H1 (cell line): ENCODE data around the gene TBCD. TPM values are rescaled to one million over a fixed set of nuclear protein-coding genes. Genes with fewer than 3 reads are reported as not detected.

Source experiments
- CTCF ChIA-PET: fragments of 300-600 bp; sonication (Branson Sonifier 250); formaldehyde crosslinking; loops from one replicate; lab custom pipeline; 2021; ENCODE audit not compliant: partially characterized antibody; lab: Charles Lee
- POLR2A ChIA-PET: fragments of 300-600 bp; sonication (Branson Sonifier 250); formaldehyde crosslinking; loops from one replicate; lab custom pipeline; 2021; ENCODE audit warnings: inconsistent platforms; ENCODE audit not compliant: partially characterized antibody; lab: Charles Lee
- DNase-seq, 2 experiments: peaks; one replicate each; pipeline versions ENCODE4 v3.0.0 to v3.0.0-alpha.2; 2010 to 2022; ENCODE audit warnings: low spot score in 2 of 2, low read depth in 1 of 2, mixed read lengths in 1 of 2
- FAIRE-seq: peaks from 2 replicates; lab custom pipeline; 2011; peaks lifted over from hg19 to GRCh38; lab: Jason Lieb, UNC
- H2AFZ ChIP-seq: 2 replicates; pipeline ENCODE4 v1.8.1; 2012; ENCODE audit warnings: low read length, inconsistent platforms
- H2AK5ac ChIP-seq: 2 replicates; pipeline ENCODE4 v1.6.1; 2013; ENCODE audit warnings: low read depth, low read length
- H2BK120ac ChIP-seq: replicated peaks from 2 replicates; pipeline ENCODE3; 2013; ENCODE audit warnings: low read depth, low read length, inconsistent platforms
- H2BK12ac ChIP-seq: 2 replicates; pipeline ENCODE4 v1.6.1; 2013; ENCODE audit warnings: low read depth, low read length
- H2BK15ac ChIP-seq: 2 replicates; pipeline ENCODE4 v1.6.1; 2013; ENCODE audit warnings: low read length
- H2BK20ac ChIP-seq: 2 replicates; pipeline ENCODE4 v1.6.1; 2013; ENCODE audit warnings: low read length
- H2BK5ac ChIP-seq: 2 replicates; pipeline ENCODE4 v1.6.1; 2013; ENCODE audit warnings: low read depth, low read length
- H3K14ac ChIP-seq: 2 replicates; pipeline ENCODE4 v1.6.1; 2013; ENCODE audit warnings: inconsistent platforms; ENCODE audit not compliant: insufficient read length
- H3K18ac ChIP-seq: 2 replicates; pipeline ENCODE4 v1.6.1; 2013; ENCODE audit warnings: low read length; ENCODE audit errors: extremely low read depth
- H3K23ac ChIP-seq: 2 replicates; pipeline ENCODE4 v1.6.1; 2013; ENCODE audit warnings: inconsistent platforms; ENCODE audit not compliant: insufficient read length
- H3K23me2 ChIP-seq: 2 replicates; pipeline ENCODE4 v1.6.1; 2013; ENCODE audit warnings: low read depth, low read length
- H3K27ac ChIP-seq: 2 replicates; pipeline ENCODE4 v1.6.1; 2011; ENCODE audit warnings: low read depth, low read length, inconsistent platforms
- H3K27me3 ChIP-seq, 4 experiments: replicated peaks in 1 of 4; 1 replicate in 1 of 4; 2 replicates in 3 of 4; pipeline versions ENCODE4 v1.6.1 to v1.8.1; 2011 to 2013; ENCODE audit warnings: low read length in 3 of 4, mild to moderate bottlenecking in 3 of 4, inconsistent platforms in 2 of 4, mixed read lengths in 2 of 4, moderate library complexity in 1 of 4; ENCODE audit not compliant: control insufficient read depth in 3 of 4, insufficient read depth in 3 of 4; ENCODE audit errors: extremely low read depth in 1 of 4
- H3K36me3 ChIP-seq, 4 experiments: 2 replicates each; pipeline versions ENCODE4 v1.6.1 to v1.8.1; 2011 to 2013; ENCODE audit warnings: mild to moderate bottlenecking in 4 of 4, low read length in 3 of 4, moderate library complexity in 2 of 4, control low read depth in 1 of 4, inconsistent platforms in 1 of 4; ENCODE audit not compliant: insufficient read depth in 4 of 4, control insufficient read depth in 2 of 4
- H3K4ac ChIP-seq: replicated peaks from 2 replicates; pipeline ENCODE3; 2013; ENCODE audit warnings: low read length, low read depth, mixed read lengths, inconsistent platforms; ENCODE audit not compliant: insufficient read length
- H3K4me1 ChIP-seq, 4 experiments: replicated peaks in 1 of 4; 1 replicate in 1 of 4; 2 replicates in 3 of 4; pipeline versions ENCODE4 v1.6.1 to v1.8.1; 2011 to 2013; ENCODE audit warnings: low read length in 3 of 4, inconsistent platforms in 2 of 4, mixed read lengths in 1 of 4; ENCODE audit not compliant: insufficient read depth in 4 of 4, control insufficient read depth in 3 of 4
- H3K4me2 ChIP-seq, 2 experiments: 2 replicates each; pipeline versions ENCODE4 v1.6.1 to v1.8.1; 2011 to 2013; ENCODE audit warnings: low read depth in 2 of 2, low read length in 2 of 2, control low read depth in 1 of 2, inconsistent platforms in 1 of 2, mild to moderate bottlenecking in 1 of 2; ENCODE audit not compliant: insufficient read depth in 1 of 2
- H3K4me3 ChIP-seq, 4 experiments: fragments of 200-600, 300-600 bp in 1 of 4; sonication (generic), shearing (Covaris generic), sonication (Bioruptor Twin) in 1 of 4; 2 replicates each; pipeline versions ENCODE4 v1.5.1 to v1.8.1; 2011 to 2016; ENCODE audit warnings: low read length in 4 of 4, low read depth in 3 of 4, control low read depth in 2 of 4, inconsistent platforms in 2 of 4, mild to moderate bottlenecking in 2 of 4, mixed read lengths in 1 of 4, moderate library complexity in 1 of 4; ENCODE audit not compliant: insufficient read depth in 2 of 4; ENCODE audit errors: extremely low read depth in 1 of 4
- H3K56ac ChIP-seq: replicated peaks from 2 replicates; pipeline ENCODE3; 2013; ENCODE audit warnings: low read depth, mild to moderate bottlenecking, mixed read lengths, low read length, inconsistent platforms; ENCODE audit not compliant: insufficient read length
- H3K79me1 ChIP-seq: 2 replicates; pipeline ENCODE4 v1.6.1; 2013; ENCODE audit warnings: low read depth, low read length, control low read depth
- H3K79me2 ChIP-seq, 2 experiments: 2 replicates each; pipeline versions ENCODE4 v1.6.1 to v1.8.1; 2012 to 2013; ENCODE audit warnings: low read length in 2 of 2, mild to moderate bottlenecking in 2 of 2, inconsistent platforms in 1 of 2; ENCODE audit not compliant: insufficient read depth in 2 of 2, control insufficient read depth in 1 of 2
- H3K9ac ChIP-seq, 4 experiments: replicated peaks in 1 of 4; 1 replicate in 1 of 4; 2 replicates in 3 of 4; pipeline versions ENCODE4 v1.6.1 to v1.8.1; 2011 to 2013; ENCODE audit warnings: low read depth in 3 of 4, low read length in 3 of 4, control low read depth in 2 of 4, mild to moderate bottlenecking in 2 of 4, moderate library complexity in 2 of 4, inconsistent platforms in 1 of 4; ENCODE audit errors: extremely low read depth in 1 of 4
- H3K9me3 ChIP-seq, 2 experiments: 2 replicates each; pipeline versions ENCODE4 v1.6.1 to v1.8.1; 2012 to 2013; ENCODE audit warnings: mild to moderate bottlenecking in 2 of 2, moderate library complexity in 2 of 2, control low read depth in 1 of 2, inconsistent platforms in 1 of 2, low read depth in 1 of 2, low read length in 1 of 2, mixed read lengths in 1 of 2; ENCODE audit not compliant: insufficient read depth in 2 of 2
- H4K20me1 ChIP-seq, 2 experiments: replicated peaks in 1 of 2; 2 replicates each; pipeline versions ENCODE3 to v1.8.1; 2011 to 2013; ENCODE audit warnings: inconsistent platforms in 2 of 2, low read length in 2 of 2, mild to moderate bottlenecking in 1 of 2; ENCODE audit not compliant: insufficient read depth in 2 of 2, control insufficient read depth in 1 of 2
- H4K5ac ChIP-seq: 2 replicates; pipeline ENCODE4 v1.6.1; 2013; ENCODE audit warnings: low read length, low read depth, mixed read lengths, inconsistent platforms; ENCODE audit not compliant: insufficient read length
- H4K8ac ChIP-seq: 2 replicates; pipeline ENCODE4 v1.8.0; 2013; ENCODE audit warnings: mild to moderate bottlenecking, moderate library complexity, low read length, inconsistent platforms; ENCODE audit not compliant: insufficient read depth; ENCODE audit errors: extremely low read depth
- H4K91ac ChIP-seq: replicated peaks from 2 replicates; pipeline ENCODE3; 2013; ENCODE audit warnings: low read length, mixed read lengths, inconsistent platforms; ENCODE audit not compliant: insufficient read length
- EP300 ChIP-seq, 2 experiments: IDR thresholded peaks; 1 replicate in 1 of 2; 2 replicates in 1 of 2; pipeline ENCODE4 v1.6.1; 2011 to 2012; ENCODE audit warnings: low read depth in 2 of 2, low read length in 2 of 2, mild to moderate bottlenecking in 2 of 2, borderline replicate concordance in 1 of 2, inconsistent platforms in 1 of 2, moderate library complexity in 1 of 2
- WGBS, 2 experiments: shearing (Covaris generic) in 1 of 2; methylation state at CpG; one replicate each; pipeline versions ENCODE4 v1.1.6 to v1.1.7; 2013 to 2015; ENCODE audit warnings: low lambda C conversion rate in 2 of 2, mixed read lengths in 2 of 2, inconsistent platforms in 1 of 2, low coverage in 1 of 2, missing lambda C conversion rate in 1 of 2; ENCODE audit not compliant: insufficient replicate concordance in 2 of 2, insufficient coverage in 1 of 2, insufficient read length in 1 of 2; ENCODE audit errors: extremely low coverage in 1 of 2, missing lambda C conversion rate in 1 of 2; 5-methylcytosine and 5-hydroxymethylcytosine counted together
- polyA plus RNA-seq, 7 experiments: library from polyadenylated mRNA; depleted of rRNA in 3 of 7; stranded (reverse) in 5 of 7; unstranded in 2 of 7; fragments of >200 nt in 5 of 7; fragments of 200-250 nt in 2 of 7; gene quantifications; 1 replicate in 5 of 7; 2 replicates in 1 of 7; 4 replicates in 1 of 7; pipeline versions ENCODE4 v1.2.1 to v1.2.3, GENCODE V29; 2011 to 2013; ENCODE audit warnings: missing spikeins in 2 of 7, mixed read lengths in 2 of 7
- total RNA-seq: library from RNA; stranded (reverse); fragmentation: NEBNext Ultra II Directional; extraction: Animal tissue kit (Norgen Biotek cat#: 25700); gene quantifications from 2 replicates; pipeline ENCODE4 v1.2.1, GENCODE V29; 2021

The TBCD gene
- total and polyA plus RNA-seq, 2 of the 8 experiments (the other 6 are each of a cell fraction or from before 2014, with no cell fraction given), result 118 to 162 TPM

- Histone ChIP-seq H3K4me1 (peaks cover 0 to 8% (median 2%) of the 10 kb centered on the region in 4 experiments; a peak in 5 of 7 replicates), H4K5ac (no peak overlapping the region), H3K23ac (no peak overlapping the region), H4K91ac (no peak overlapping the region), H2AK5ac (no peak overlapping the region), H3K9me3 (no peaks in the 10 kb centered on the region), H3K14ac (no peak overlapping the region), H3K27me3 (no peaks in the 10 kb centered on the region), H3K4me3 (no peak overlapping the region), H2BK120ac (no peak overlapping the region), H3K23me2 (no peaks in the 10 kb centered on the region), H3K4me2 (no peak overlapping the region), H3K4ac (no peak overlapping the region), H3K27ac (no peak overlapping the region), H3K9ac (no peak overlapping the region), H3K79me2 (peaks cover 0 to under 1% of the 10 kb centered on the region in 2 experiments; a peak in 1 of 4 replicates), H4K20me1 (peaks cover 3 to 13% of the 10 kb centered on the region in 2 experiments), H2BK5ac (peak overlapping the region; percentile 6; the same call in 1 of the 2 replicates), H2AFZ (no peak overlapping the region), H4K8ac (no peak overlapping the region), H2BK12ac (no peak overlapping the region), H3K18ac (no peak overlapping the region), H2BK15ac (no peak overlapping the region), H2BK20ac (no peak overlapping the region), H3K79me1 (peaks cover 7% of the 10 kb centered on the region), H3K56ac (no peak overlapping the region), H3K36me3 (peaks cover 3 to 17% (median 13%) of the 10 kb centered on the region in 4 experiments; a peak in 5 of 8 replicates)
- ChIA-PET CTCF (interaction anchor here (0.7 to 3.0 kb wide), 8 partner anchors 10 to 98 kb away, joined by 3 to 10 read pairs (median 4); no protein-coding TSS in a partner anchor), POLR2A (interaction anchor here (1.2 kb wide), 1 partner anchor 9 kb away, joined by 3 read pairs; no protein-coding TSS in a partner anchor)
- FAIRE-seq (no peak), DNase-seq (no peak)
- no peak for TF ChIP-seq EP300 (IDR thresholded peaks at IDR 0.05; ENCODE audit: borderline replicate concordance in 1 of 2, low read depth in 2 of 2, low read length in 2 of 2)
- 91% methylated on average over 21 of the region's 33 CpGs; no CpG with 5 or more reads in 1 of the 2 experiments for WGBS, 2 experiments
Measured at GRCh38 chr17:82872591-82873520, 121.0 kb downstream of the TBCD start.
